ENCODE data around the gene CLRN3.

Gene CLRN3

GRCh38 chr10:127892743-127893142 is at the start of gene CLRN3:
Gene CLRN3, minus strand, starts transcription at chr10:127892941. Its CDS starts 157 bp downstream, at chr10:127892784.
- Histone ChIP-seq H3K9ac (ENCODE audit: low read length) (no peak within 1 kb of the TSS), H3K27me3 (replicated peaks; ENCODE audit: control insufficient read depth, insufficient read depth, low read length) (no peaks in the 10 kb centered on the region), H3K36me3 (ENCODE audit: control insufficient read depth, insufficient read depth, low read length, severe bottlenecking) (no peaks in the 10 kb centered on the region), H3K4me1 (ENCODE audit: control insufficient read depth, insufficient read depth, low read length) (peaks cover 16% of the 10 kb centered on the region), H3K4me3 (ENCODE audit: low read length) (no peak within 1 kb of the TSS), H3K9me3 (ENCODE audit: control insufficient read depth, low read length) (no peaks in the 10 kb centered on the region)
- DNase-seq (ENCODE audit: low read depth), result no peak

GRCh38 chr10:127940866-127941640 is 48.3 kb upstream of the CLRN3 start:
- H3K27me3 ChIP-seq (replicated peaks; ENCODE audit: control insufficient read depth, insufficient read depth, low read length), result no peaks in the 10 kb centered on the region
- H3K36me3 ChIP-seq (ENCODE audit: control insufficient read depth, insufficient read depth, low read length, severe bottlenecking), result no peaks in the 10 kb centered on the region
- H3K4me3 ChIP-seq (ENCODE audit: low read length), result no peak overlapping the region
- H3K9me3 ChIP-seq (ENCODE audit: control insufficient read depth, low read length), result no peaks in the 10 kb centered on the region
- peaks cover 5% of the 10 kb centered on the region for H3K4me1 ChIP-seq (ENCODE audit: control insufficient read depth, insufficient read depth, low read length)
- no peak overlapping the region for H3K9ac ChIP-seq (ENCODE audit: low read length)
- no peak for DNase-seq (ENCODE audit: low read depth)

- Histone ChIP-seq H3K36me3 (ENCODE audit: control insufficient read depth, insufficient read depth, low read length, severe bottlenecking) (no peaks in the 10 kb centered on the region), H3K4me1 (ENCODE audit: control insufficient read depth, insufficient read depth, low read length) (no peaks in the 10 kb centered on the region), H3K4me3 (ENCODE audit: low read length) (no peak overlapping the region), H3K27me3 (replicated peaks; ENCODE audit: control insufficient read depth, insufficient read depth, low read length) (no peaks in the 10 kb centered on the region), H3K9me3 (ENCODE audit: control insufficient read depth, low read length) (no peaks in the 10 kb centered on the region), H3K9ac (ENCODE audit: low read length) (no peak overlapping the region)
- no peak for DNase-seq (ENCODE audit: low read depth)
Observed at GRCh38 chr10:127939786-127940330, 47.1 kb upstream of the CLRN3 start.

- no peaks in the 10 kb centered on the region for H3K4me1 ChIP-seq (ENCODE audit: control insufficient read depth, insufficient read depth, low read length)
- no peaks in the 10 kb centered on the region for H3K27me3 ChIP-seq (replicated peaks; ENCODE audit: control insufficient read depth, insufficient read depth, low read length)
- H3K36me3 ChIP-seq (ENCODE audit: control insufficient read depth, insufficient read depth, low read length, severe bottlenecking), result no peaks in the 10 kb centered on the region
- no peak for DNase-seq (ENCODE audit: low read depth)
- no peak overlapping the region for H3K4me3 ChIP-seq (ENCODE audit: low read length)
- no peak overlapping the region for H3K9ac ChIP-seq (ENCODE audit: low read length)
- no peaks in the 10 kb centered on the region for H3K9me3 ChIP-seq (ENCODE audit: control insufficient read depth, low read length)
Observed at GRCh38 chr10:127937915-127938463, 45.2 kb upstream of the CLRN3 start.

GRCh38 chr10:127937069-127937468 is 44.3 kb upstream of the CLRN3 start:
- no peak overlapping the region for H3K9ac ChIP-seq (ENCODE audit: low read length)
- H3K36me3 ChIP-seq (ENCODE audit: control insufficient read depth, insufficient read depth, low read length, severe bottlenecking), result no peaks in the 10 kb centered on the region
- no peaks in the 10 kb centered on the region for H3K9me3 ChIP-seq (ENCODE audit: control insufficient read depth, low read length)
- no peaks in the 10 kb centered on the region for H3K4me1 ChIP-seq (ENCODE audit: control insufficient read depth, insufficient read depth, low read length)
- no peak for DNase-seq (ENCODE audit: low read depth)
- no peaks in the 10 kb centered on the region for H3K27me3 ChIP-seq (replicated peaks; ENCODE audit: control insufficient read depth, insufficient read depth, low read length)
- H3K4me3 ChIP-seq (ENCODE audit: low read length), result no peak overlapping the region

- no peaks in the 10 kb centered on the region for H3K9me3 ChIP-seq (ENCODE audit: control insufficient read depth, low read length)
- H3K27me3 ChIP-seq (replicated peaks; ENCODE audit: control insufficient read depth, insufficient read depth, low read length), result no peaks in the 10 kb centered on the region
- H3K4me1 ChIP-seq (ENCODE audit: control insufficient read depth, insufficient read depth, low read length), result no peaks in the 10 kb centered on the region
- H3K36me3 ChIP-seq (ENCODE audit: control insufficient read depth, insufficient read depth, low read length, severe bottlenecking), result no peaks in the 10 kb centered on the region
- H3K9ac ChIP-seq (ENCODE audit: low read length), result no peak overlapping the region
- H3K4me3 ChIP-seq (ENCODE audit: low read length), result no peak overlapping the region
- DNase-seq (ENCODE audit: low read depth), result no peak
Observed at GRCh38 chr10:127935071-127935561, 42.4 kb upstream of the CLRN3 start.

GRCh38 chr10:127934383-127934782 is 41.6 kb upstream of the CLRN3 start:
- DNase-seq (ENCODE audit: low read depth), result no peak
- H3K4me3 ChIP-seq (ENCODE audit: low read length), result no peak overlapping the region
- no peaks in the 10 kb centered on the region for H3K9me3 ChIP-seq (ENCODE audit: control insufficient read depth, low read length)
- no peaks in the 10 kb centered on the region for H3K27me3 ChIP-seq (replicated peaks; ENCODE audit: control insufficient read depth, insufficient read depth, low read length)
- H3K36me3 ChIP-seq (ENCODE audit: control insufficient read depth, insufficient read depth, low read length, severe bottlenecking), result no peaks in the 10 kb centered on the region
- no peak overlapping the region for H3K9ac ChIP-seq (ENCODE audit: low read length)
- H3K4me1 ChIP-seq (ENCODE audit: control insufficient read depth, insufficient read depth, low read length), result no peaks in the 10 kb centered on the region

- Histone ChIP-seq H3K27me3 (replicated peaks; ENCODE audit: control insufficient read depth, insufficient read depth, low read length) (no peaks in the 10 kb centered on the region), H3K9ac (ENCODE audit: low read length) (no peak overlapping the region), H3K4me3 (ENCODE audit: low read length) (no peak overlapping the region), H3K36me3 (ENCODE audit: control insufficient read depth, insufficient read depth, low read length, severe bottlenecking) (no peaks in the 10 kb centered on the region), H3K9me3 (ENCODE audit: control insufficient read depth, low read length) (no peaks in the 10 kb centered on the region), H3K4me1 (ENCODE audit: control insufficient read depth, insufficient read depth, low read length) (peaks cover 2% of the 10 kb centered on the region)
- DNase-seq (ENCODE audit: low read depth), result no peak
Observed at GRCh38 chr10:127933271-127933670, 40.5 kb upstream of the CLRN3 start.

GRCh38 chr10:127932521-127933270 is 40.0 kb upstream of the CLRN3 start:
- Histone ChIP-seq H3K9ac (ENCODE audit: low read length) (no peak overlapping the region), H3K4me1 (ENCODE audit: control insufficient read depth, insufficient read depth, low read length) (peaks cover 8% of the 10 kb centered on the region), H3K36me3 (ENCODE audit: control insufficient read depth, insufficient read depth, low read length, severe bottlenecking) (no peaks in the 10 kb centered on the region), H3K27me3 (replicated peaks; ENCODE audit: control insufficient read depth, insufficient read depth, low read length) (no peaks in the 10 kb centered on the region), H3K9me3 (ENCODE audit: control insufficient read depth, low read length) (no peaks in the 10 kb centered on the region), H3K4me3 (ENCODE audit: low read length) (no peak overlapping the region)
- no peak for DNase-seq (ENCODE audit: low read depth)

- Histone ChIP-seq H3K9me3 (ENCODE audit: control insufficient read depth, low read length) (no peaks in the 10 kb centered on the region), H3K4me3 (ENCODE audit: low read length) (peak overlapping the region; percentile 12), H3K36me3 (ENCODE audit: control insufficient read depth, insufficient read depth, low read length, severe bottlenecking) (no peaks in the 10 kb centered on the region), H3K27me3 (replicated peaks; ENCODE audit: control insufficient read depth, insufficient read depth, low read length) (no peaks in the 10 kb centered on the region), H3K4me1 (ENCODE audit: control insufficient read depth, insufficient read depth, low read length) (peaks cover 10% of the 10 kb centered on the region), H3K9ac (ENCODE audit: low read length) (no peak overlapping the region)
- no peak for DNase-seq (ENCODE audit: low read depth)
Observed at GRCh38 chr10:127928021-127928806, 35.5 kb upstream of the CLRN3 start.
